ENCODE measurements around the gene RIMBP3B.
"Not testable (repeated sequence)": the region's sequence is repeated elsewhere in the genome, so short reads cannot be mapped to it uniquely, and the experiment has no call there.

DNA sequence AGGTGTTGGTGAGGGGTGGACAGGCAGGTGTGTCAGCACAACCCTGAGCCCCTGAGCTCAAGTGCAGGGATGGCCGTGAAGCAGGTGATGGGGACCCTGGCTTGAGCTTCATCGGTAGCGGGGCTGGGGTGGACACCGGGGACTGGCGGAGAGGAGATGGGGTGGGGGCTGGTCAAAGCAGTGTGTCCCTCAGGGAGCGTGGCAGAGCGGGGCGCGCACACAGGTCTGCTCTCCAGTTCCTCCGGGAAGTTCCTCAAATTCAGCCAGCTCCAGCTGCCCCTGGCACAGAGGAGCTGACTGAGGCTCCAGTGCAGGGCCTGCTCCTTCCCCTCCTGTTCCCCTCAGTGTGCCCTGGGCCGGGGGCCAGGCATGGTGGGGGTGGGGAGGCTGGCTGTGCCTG, 19.7 kb upstream of the RIMBP3B start:
- TF ChIP-seq, protein P1, sequence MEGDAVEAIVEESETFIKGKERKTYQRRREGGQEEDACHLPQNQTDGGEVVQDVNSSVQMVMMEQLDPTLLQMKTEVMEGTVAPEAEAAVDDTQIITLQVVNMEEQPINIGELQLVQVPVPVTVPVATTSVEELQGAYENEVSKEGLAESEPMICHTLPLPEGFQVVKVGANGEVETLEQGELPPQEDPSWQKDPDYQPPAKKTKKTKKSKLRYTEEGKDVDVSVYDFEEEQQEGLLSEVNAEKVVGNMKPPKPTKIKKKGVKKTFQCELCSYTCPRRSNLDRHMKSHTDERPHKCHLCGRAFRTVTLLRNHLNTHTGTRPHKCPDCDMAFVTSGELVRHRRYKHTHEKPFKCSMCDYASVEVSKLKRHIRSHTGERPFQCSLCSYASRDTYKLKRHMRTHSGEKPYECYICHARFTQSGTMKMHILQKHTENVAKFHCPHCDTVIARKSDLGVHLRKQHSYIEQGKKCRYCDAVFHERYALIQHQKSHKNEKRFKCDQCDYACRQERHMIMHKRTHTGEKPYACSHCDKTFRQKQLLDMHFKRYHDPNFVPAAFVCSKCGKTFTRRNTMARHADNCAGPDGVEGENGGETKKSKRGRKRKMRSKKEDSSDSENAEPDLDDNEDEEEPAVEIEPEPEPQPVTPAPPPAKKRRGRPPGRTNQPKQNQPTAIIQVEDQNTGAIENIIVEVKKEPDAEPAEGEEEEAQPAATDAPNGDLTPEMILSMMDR (IDR thresholded peaks at IDR 0.05), result not testable (repeated sequence)
- not testable (repeated sequence) for TF ChIP-seq POLR2A (IDR thresholded peaks at IDR 0.05)
